HL-60/S4 treated with phorbol 12-myristate 13-acetate at 8.2 ng/mL for 4 days and 3 days (cell line): Measurements from ENCODE around the gene MYMX.

Source experiments
- in situ Hi-C: fragments of 300-500 bp; cut with MboI; formaldehyde crosslinking; loops from 2 replicates; pipeline ENCODE4 v1.15.0; 2022; ENCODE audit warnings: low sequenced_read_pairs

The MYMX gene

GRCh38 chr6:44262467-44263353 is 46.0 kb downstream of the MYMX start:
- in situ Hi-C loops, result no loop called here

DNA sequence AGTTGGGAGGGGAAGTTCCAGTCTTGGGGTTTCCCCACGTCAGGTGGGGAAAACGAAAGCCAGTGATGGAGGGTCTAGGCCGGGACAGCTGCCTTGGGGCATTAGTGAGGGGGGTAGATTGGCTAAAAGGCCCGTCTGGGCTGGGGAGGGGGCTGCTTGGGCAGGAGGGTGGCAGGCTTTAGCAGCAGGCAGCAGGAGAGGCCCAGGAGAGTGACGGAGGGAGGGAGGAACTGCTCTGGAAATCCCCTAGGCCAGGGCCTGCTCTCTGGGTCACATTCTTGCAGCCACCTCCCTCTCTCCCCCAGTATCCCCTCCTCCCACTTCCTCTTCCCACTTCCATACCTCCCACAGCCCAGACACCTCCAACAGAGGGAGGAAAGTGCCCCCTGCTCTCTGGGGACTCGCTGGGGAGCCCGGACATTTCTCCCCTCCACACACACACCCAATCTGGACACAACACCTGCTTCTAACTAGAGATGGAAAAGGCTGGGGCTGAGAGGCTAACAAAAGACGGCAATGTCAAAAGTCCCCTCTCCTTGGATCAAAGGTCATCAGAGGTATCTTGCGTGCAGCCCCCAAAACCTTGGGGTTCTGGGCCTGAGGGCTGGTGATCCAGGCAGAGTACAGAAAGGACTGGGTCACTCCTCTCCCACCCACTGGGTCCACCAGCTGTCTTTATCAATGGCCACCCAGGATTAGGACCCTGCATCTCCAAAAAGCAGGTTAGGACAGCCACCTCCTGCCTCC is 46.8 kb downstream of the MYMX start:
- in situ Hi-C loops, result no loop called here

GRCh38 chr6:44264154-44265006 is 47.7 kb downstream of the MYMX start:
- in situ Hi-C loops, result no loop called here

GRCh38 chr6:44265007-44265721 is 48.4 kb downstream of the MYMX start, which contains the start of gene NFKBIE:
NFKBIE (minus strand) TSS chr6:44265551; CDS start chr6:44265346, 205 bp downstream.
- in situ Hi-C loops, result no loop called here

GRCh38 chr6:44265722-44266233 is 49.1 kb downstream of the MYMX start:
- in situ Hi-C loops, result no loop called here

- in situ Hi-C loops, result no loop called here
These were observed 49.6 kb downstream of the MYMX start for GRCh38 chr6:44266347-44266746.

- in situ Hi-C loops, result no loop called here
These were observed 50.5 kb downstream of the MYMX start for GRCh38 chr6:44267252-44267651.
